GM10248 (cell line): ENCODE data around the gene VEGFB.

Experiments
- CTCF ChIA-PET: fragments of 300-600 bp; sonication (Branson Sonifier 250); formaldehyde crosslinking; extraction: SDS; loops from one replicate; lab custom pipeline; 2021; ENCODE audit warnings: antibody characterized with exemption; lab: Yijun Ruan, JAX
- POLR2A ChIA-PET: fragments of 350-650 bp; sonication (Branson Sonifier 250); formaldehyde crosslinking; extraction: SDS; loops from one replicate; lab custom pipeline; 2020; ENCODE audit warnings: antibody characterized with exemption; lab: Yijun Ruan, JAX
- DNase-seq: peaks from one replicate; pipeline ENCODE4 v3.0.0; 2012; ENCODE audit errors: extremely low spot score
- TF ChIP-seq, protein P1 (sequence below): IDR thresholded peaks from 2 replicates; pipeline ENCODE4 v1.5.1; 2012; ENCODE audit warnings: mild to moderate bottlenecking, low read depth; ENCODE audit errors: extremely low read depth, missing control alignments, control extremely low read depth

VEGFB gene

DNA sequence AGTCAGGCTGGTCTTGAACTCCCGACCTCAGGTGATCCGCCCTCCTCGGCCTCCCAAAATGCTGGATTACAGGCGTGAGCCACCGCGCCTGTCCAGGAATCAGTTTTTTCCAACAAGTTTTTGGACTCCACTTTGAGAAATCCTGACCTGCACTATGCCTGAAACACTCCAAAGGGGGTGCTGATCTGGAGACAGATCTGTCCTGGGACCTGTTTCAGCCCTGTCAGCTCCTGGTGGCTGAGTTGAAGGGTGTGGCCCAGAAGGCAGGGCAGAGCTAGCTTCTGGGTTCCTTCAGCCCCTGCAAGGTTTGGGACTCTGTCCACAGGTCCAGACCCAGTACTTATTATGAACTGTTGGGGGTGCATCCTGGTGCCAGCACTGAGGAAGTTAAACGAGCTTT lies 2.8 kb upstream of the VEGFB start:
- POLR2A ChIA-PET = interaction anchor here (0.5 to 1.1 kb wide), 2 partner anchors 10 to 27 kb away, joined by 4 read pairs; partner anchors contain the start of gene FKBP2
- CTCF ChIA-PET = interaction anchor here (2.9 to 30.9 kb wide), 2 partner anchors 19 to 21 kb away, joined by 12 to 368 read pairs; partner anchors contain the start of genes FERMT3 and PLCB3
- TF ChIP-seq, protein P1, sequence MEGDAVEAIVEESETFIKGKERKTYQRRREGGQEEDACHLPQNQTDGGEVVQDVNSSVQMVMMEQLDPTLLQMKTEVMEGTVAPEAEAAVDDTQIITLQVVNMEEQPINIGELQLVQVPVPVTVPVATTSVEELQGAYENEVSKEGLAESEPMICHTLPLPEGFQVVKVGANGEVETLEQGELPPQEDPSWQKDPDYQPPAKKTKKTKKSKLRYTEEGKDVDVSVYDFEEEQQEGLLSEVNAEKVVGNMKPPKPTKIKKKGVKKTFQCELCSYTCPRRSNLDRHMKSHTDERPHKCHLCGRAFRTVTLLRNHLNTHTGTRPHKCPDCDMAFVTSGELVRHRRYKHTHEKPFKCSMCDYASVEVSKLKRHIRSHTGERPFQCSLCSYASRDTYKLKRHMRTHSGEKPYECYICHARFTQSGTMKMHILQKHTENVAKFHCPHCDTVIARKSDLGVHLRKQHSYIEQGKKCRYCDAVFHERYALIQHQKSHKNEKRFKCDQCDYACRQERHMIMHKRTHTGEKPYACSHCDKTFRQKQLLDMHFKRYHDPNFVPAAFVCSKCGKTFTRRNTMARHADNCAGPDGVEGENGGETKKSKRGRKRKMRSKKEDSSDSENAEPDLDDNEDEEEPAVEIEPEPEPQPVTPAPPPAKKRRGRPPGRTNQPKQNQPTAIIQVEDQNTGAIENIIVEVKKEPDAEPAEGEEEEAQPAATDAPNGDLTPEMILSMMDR = no peak
- DNase-seq = no peak

DNA sequence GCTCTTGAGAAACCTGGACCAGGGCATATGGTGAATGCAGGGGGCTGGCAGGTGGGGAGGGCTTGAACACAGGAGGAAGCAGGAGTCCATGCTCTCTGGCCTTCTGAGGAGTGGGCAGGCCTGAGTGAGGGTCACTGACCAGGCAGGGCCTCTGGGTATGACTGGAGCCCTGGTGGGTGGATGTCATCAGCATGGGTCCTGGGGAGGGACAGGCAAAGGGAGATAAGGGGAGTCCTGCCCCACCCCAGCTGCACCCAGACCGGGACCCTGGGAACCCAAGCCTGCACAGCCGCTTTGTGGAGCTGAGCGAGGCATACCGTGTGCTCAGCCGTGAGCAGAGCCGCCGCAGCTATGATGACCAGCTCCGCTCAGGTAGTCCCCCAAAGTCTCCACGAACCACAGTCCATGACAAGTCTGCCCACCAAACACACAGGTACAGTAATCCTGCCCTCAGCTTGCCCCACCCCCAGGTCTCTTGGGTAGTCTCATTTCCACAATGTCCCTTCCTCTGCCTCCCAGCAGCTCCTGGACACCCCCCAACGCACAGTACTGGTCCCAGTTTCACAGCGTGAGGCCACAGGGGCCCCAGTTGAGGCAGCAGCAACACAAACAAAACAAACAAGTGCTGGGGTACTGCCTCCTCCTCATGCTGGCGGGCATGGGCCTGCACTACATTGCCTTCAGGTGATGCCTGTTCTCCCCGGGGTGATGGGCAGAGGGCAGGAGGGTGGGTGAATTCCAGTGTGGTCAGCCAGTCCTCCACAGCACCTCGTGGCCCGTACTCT lies 2.0 kb upstream of the VEGFB start:
- CTCF ChIA-PET = interaction anchor here (0.9 to 30.9 kb wide), 4 partner anchors 18 to 72 kb away, joined by 3 to 368 read pairs (median 8); partner anchors contain the start of genes ESRRA, FERMT3 and PLCB3
- POLR2A ChIA-PET = interaction anchor here (1.1 kb wide), 1 partner anchor 9 kb away, joined by 4 read pairs; the partner anchor contains the start of gene FKBP2
- TF ChIP-seq, protein P1 = no peak
- DNase-seq = no peak

DNA sequence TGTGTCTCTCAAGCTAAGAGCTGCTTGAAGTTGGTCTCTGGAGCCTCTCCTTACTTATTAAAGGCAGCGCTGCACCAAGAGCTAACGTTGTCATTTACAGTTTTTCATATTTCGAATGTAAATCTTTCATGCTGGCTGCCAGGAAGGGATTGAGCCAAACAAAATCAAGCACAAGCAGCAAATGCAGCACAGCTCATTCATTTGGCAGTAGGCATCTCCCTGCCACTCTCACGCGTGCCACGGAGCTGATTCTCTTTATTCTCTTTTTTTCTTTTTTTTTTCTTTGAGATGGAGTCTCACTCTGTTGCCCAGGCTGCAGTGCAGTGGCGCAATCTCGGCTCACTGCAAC lies 1.4 kb upstream of the VEGFB start:
- ChIA-PET POLR2A (interaction anchor here (0.6 kb wide), 1 partner anchor 10 kb away, joined by 4 read pairs; no protein-coding TSS in a partner anchor), CTCF (interaction anchor here (0.9 to 30.9 kb wide), 4 partner anchors 18 to 72 kb away, joined by 3 to 368 read pairs (median 8); partner anchors contain the start of genes ESRRA, FERMT3 and PLCB3)
- DNase-seq = no peak
- TF ChIP-seq, protein P1 = no peak

DNA sequence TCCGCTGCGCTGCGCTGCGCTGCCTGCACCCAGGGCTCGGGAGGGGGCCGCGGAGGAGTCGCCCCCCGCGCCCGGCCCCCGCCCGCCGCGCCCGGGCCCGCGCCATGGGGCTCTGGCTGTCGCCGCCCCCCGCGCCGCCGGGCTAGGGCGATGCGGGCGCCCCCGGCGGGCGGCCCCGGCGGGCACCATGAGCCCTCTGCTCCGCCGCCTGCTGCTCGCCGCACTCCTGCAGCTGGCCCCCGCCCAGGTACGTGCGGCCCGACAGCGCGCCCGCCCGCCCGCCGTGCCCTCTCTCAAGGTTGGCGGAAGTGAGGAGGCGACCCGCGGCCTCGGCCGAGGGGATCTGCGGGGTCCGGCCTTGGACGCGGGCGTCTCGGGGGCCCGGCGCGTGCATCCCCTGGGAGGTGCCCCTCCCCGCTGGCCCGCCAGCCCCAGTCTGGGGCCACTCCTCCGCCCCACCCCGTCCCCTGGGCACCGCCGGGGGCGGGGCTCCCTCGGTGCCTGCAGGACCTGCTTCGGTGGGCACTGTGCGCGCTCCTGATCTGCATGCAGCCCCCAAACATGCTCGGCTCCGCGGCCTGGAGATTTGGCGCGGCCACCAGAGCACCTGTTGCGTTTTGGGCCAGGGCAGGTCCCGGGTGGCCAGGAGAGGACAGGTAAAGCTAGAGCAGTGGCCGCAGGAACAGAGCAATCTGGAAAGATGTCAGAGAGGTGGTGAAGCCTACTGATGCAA lies 429 bp downstream of the VEGFB start:
- ChIA-PET POLR2A (interaction anchor here (0.9 kb wide), 1 partner anchor 83 kb away, joined by 3 read pairs; the partner anchor contains the start of gene PRDX5), CTCF (interaction anchor here (0.7 to 30.9 kb wide), 5 partner anchors 17 to 69 kb away, joined by 3 to 368 read pairs (median 3); partner anchors contain the start of gene FERMT3)
- DNase-seq = no peak
- TF ChIP-seq, protein P1 = no peak

DNA sequence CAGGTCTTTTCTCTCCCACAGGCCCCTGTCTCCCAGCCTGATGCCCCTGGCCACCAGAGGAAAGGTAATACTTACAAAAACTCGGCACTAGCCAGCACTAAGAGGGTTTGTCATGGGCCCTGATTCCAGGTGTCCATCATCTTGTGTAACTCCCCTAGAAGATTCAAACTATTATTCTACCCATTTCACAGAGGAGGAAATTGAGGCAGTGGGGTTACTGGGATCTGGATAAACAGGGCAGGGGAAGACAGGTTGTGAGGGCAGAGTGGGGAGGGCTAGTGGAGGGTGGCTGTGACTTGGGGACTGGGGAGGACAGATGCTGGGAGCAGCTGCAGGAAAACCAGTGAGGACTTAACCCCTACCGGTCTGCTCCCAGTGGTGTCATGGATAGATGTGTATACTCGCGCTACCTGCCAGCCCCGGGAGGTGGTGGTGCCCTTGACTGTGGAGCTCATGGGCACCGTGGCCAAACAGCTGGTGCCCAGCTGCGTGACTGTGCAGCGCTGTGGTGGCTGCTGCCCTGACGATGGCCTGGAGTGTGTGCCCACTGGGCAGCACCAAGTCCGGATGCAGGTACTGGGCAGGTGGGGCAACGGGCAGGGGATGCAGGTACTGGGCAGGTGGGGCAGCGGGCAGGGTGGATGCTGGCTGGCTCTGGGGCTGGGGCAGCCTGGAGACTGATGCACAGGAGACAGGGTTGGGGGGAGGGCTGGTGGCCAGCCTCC lies 1.2 kb downstream of the VEGFB start:
- ChIA-PET CTCF (interaction anchor here (0.7 to 30.9 kb wide), 6 partner anchors 10 to 69 kb away, joined by 3 to 368 read pairs (median 4); partner anchors contain the start of genes FERMT3, NUDT22 and TRPT1), POLR2A (interaction anchor here (0.7 kb wide), 1 partner anchor 11 kb away, joined by 4 read pairs; no protein-coding TSS in a partner anchor)
- DNase-seq = no peak
- TF ChIP-seq, protein P1 = no peak
